Astrocyte of the spinal cord (primary cell): ENCODE measurements around the gene SLC8A1.
A peak's percentile ranks its signal among the peaks of the same experiment; 100 is the strongest.

ENCODE experiments used
- DNase-seq: peaks from one replicate; pipeline ENCODE4 v3.0.0; 2011; ENCODE audit warnings: low read depth, low spot score
- H3K4me3 ChIP-seq: 2 replicates; pipeline ENCODE4 v1.5.1; 2011; ENCODE audit warnings: low read depth, mild to moderate bottlenecking, low read length, moderate library complexity
- CTCF ChIP-seq: IDR thresholded peaks from 2 replicates; pipeline ENCODE4 v1.5.1; 2012; ENCODE audit warnings: low read depth, mild to moderate bottlenecking, low read length, inconsistent platforms
- in situ Hi-C: cut with HindIII; loops from 2 replicates; pipeline ENCODE4 v1.10.0; 2017; ENCODE audit warnings: low sequenced_read_pairs

Gene SLC8A1

GRCh38 chr2:40230707-40231432 lies 221.0 kb downstream of the SLC8A1 start:
- no peak overlapping the region for H3K4me3 ChIP-seq
- DNase-seq = no peak
- TF ChIP-seq CTCF = no peak
- in situ Hi-C loops = no loop called here

- in situ Hi-C loops = no loop called here
- H3K4me3 ChIP-seq = no peak overlapping the region
- no peak for TF ChIP-seq CTCF
- DNase-seq = no peak
Measured at GRCh38 chr2:40230186-40230585, 221.7 kb downstream of the SLC8A1 start.

- H3K4me3 ChIP-seq = no peak overlapping the region
- in situ Hi-C loops = no loop called here
- no peak for TF ChIP-seq CTCF
- no peak for DNase-seq
Measured at GRCh38 chr2:40228310-40228709, 223.6 kb downstream of the SLC8A1 start.

- peak; percentile 73 for DNase-seq
- no peak overlapping the region for H3K4me3 ChIP-seq
- TF ChIP-seq CTCF = no peak
- in situ Hi-C loops = no loop called here
Measured at GRCh38 chr2:40227210-40227609, 224.7 kb downstream of the SLC8A1 start.

GRCh38 chr2:40226637-40227036 lies 225.3 kb downstream of the SLC8A1 start:
- in situ Hi-C loops = no loop called here
- no peak for TF ChIP-seq CTCF
- no peak for DNase-seq
- no peak overlapping the region for H3K4me3 ChIP-seq

- DNase-seq = no peak
- in situ Hi-C loops = no loop called here
- TF ChIP-seq CTCF = no peak
Measured at GRCh38 chr2:40225670-40226210, 226.2 kb downstream of the SLC8A1 start.

More at GRCh38 chr2:40225670-40226210, 226.2 kb downstream of the SLC8A1 start:
- no peak overlapping the region for H3K4me3 ChIP-seq
